IPS-NIHi11 (cell line): Measurements from ENCODE around the gene TMEM201.

Source experiments
- DNase-seq: peaks from one replicate; pipeline ENCODE4 v3.0.0; 2012; ENCODE audit warnings: mixed read lengths, low spot score

Gene TMEM201

GRCh38 chr1:9577423-9577822, 11.3 kb upstream of the TMEM201 start:
- DNase-seq = no peak

DNA sequence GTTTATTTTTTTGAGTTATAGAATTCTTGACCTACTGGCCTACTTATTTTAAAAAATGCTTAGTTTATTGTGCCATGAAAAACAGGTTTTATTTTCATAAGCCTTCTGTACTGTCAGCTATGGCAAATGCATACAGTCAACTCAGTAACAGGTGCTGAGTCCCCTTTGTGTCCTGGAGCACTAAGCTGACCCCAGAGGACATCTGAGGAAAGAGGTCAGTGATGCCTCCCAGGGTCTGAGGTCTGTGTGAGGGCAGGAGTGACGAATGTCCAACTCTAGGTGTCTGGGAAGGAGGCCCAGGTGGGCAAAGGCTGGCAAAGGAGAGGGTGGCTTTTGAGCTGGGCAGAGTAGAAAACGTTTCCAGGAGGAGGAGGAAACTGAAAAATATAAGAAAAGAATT, 7.8 kb upstream of the TMEM201 start:
- DNase-seq = no peak

GRCh38 chr1:9586147-9586766, 2.5 kb upstream of the TMEM201 start:
- no peak for DNase-seq

DNA sequence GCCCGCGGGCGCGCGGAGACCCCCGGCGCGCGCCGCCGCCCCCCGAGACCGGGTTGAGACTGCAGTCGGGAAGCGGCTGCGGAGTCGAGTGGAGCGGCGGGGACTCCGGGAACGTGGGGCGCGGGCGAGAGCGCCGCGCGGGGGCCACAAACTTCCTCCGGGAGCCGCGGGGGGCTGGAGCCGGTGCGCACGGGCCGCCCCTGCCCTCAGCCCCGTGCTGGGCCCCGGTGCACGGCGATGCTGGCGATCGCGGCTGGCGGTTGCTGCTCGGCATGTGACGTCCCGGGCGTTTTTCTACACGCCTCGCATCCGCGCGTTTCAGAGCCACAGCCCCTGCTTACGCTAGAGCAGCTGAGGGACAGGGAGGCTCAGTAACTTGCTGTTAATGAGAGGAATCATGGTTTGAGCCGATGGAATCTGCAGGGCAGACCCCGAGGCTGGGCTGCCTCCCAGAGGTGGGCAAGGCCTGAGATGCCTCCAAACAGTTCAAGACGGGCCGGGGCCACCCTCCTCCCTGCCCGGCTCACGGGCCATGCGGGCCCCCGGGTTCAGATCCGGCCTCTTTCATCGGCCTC, 520 bp downstream of the TMEM201 start:
- DNase-seq = peak; percentile 47

DNA sequence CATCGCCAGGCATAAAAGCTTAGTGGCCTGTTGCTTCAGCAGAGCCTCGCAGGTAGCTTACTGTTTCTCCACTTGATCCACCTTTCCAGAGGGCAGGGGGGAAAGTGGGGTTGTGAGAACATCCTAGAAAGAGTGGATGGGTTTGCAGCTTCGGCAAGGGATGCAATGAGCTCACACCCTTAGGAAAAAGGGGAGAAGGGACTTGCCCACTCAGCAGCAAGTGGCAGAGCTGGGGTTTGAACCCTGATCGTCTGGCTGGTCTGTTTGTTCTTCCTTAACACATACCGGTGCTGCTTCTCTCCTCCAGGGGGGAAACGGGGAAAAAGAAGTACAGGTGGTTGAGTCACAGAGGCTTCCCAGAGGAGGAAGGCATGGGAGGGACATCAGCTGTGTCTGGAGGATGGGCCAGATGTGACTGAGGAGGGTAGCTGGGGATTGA, 1.0 kb downstream of the TMEM201 start:
- no peak for DNase-seq

DNA sequence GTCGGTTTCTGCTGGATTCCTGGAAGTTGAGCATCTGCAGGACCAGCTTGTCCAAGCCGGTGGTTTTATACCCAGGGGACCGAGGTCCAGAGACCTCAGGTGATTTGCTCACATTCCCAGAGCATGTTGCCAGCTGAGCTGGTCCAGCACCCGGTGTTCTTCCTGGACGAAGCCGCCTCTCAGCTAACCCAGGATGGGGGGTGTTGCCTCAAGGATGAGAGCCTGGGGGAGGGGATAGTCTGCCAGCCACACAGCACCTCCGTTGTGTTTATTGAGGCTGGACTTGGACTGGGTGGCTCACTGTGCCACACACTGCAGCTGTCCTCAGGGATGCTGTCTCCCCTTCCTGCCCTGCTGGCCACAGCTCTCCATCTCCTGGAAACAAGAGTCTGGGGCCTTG, 1.5 kb downstream of the TMEM201 start:
- no peak for DNase-seq

- DNase-seq = no peak
Measured at GRCh38 chr1:9590945-9591668, 2.4 kb downstream of the TMEM201 start.

DNA sequence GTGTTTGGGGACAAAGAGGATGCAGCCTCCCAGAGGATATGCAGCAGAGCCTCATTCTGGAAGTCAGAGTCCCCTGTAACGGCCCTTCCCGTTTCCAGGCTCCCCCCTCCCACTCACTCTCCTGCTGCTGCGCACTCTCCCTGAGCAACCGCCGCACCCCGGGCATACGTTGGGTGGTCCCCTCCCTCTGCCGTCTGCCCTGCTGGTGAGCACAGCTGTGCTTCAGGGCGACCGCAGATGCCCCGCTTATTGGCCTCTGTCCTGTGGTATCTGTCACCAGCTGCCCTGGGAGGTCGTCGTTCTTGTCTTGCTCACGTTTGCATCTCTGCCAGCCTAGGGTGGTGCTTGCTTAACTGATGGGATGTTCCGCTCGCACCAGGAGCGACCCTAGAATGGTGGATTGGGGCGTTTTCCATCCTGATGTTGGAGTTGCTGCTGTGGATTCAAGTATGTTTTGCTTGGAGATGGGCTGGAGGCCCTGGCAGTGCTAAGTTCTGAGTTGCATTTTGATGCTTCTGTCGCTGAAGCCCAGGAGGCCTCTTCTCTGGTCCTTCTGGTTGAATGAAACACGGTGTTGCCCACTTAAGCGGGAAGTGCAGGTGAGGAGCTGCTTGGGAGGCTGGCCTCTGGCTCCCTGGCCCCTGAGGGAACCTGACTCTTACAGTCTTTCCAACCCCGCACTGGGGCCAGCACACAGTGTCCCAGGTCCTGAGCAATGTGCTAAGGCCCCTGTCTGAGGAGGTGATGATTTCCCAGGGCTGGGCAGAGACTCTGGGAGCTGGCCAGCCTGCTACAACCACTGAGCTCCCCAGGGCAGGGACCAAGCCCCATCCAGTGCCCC, 3.2 kb downstream of the TMEM201 start:
- no peak for DNase-seq

DNA sequence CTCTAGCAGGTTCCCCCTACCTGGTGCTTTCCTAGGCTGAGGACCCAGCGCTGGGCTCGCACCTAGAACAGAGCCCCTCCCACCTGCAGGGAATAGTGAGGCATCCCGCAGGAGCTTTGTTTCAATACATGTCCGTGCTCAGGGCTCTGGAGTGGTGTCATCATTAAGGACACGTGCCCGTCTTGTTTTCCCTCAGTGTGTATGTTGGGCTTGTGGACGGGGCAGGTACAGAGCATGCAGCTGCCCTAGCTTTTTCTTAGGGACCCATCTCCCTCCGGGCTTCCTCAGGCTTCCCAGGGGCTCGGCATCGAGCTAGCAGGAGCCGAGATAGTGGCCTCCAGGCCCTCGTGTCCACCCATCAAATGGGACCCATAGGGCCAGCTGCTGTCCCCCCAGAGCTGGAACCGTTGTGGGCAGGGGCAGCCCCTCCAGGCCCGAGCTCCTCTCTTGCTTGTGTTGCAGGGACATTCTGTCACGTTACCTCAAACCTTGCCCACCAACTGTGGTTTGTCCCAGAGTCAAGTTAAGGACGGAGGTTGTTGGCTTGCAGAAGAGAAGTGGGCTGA, 3.9 kb downstream of the TMEM201 start:
- peak; percentile 3 for DNase-seq

DNA sequence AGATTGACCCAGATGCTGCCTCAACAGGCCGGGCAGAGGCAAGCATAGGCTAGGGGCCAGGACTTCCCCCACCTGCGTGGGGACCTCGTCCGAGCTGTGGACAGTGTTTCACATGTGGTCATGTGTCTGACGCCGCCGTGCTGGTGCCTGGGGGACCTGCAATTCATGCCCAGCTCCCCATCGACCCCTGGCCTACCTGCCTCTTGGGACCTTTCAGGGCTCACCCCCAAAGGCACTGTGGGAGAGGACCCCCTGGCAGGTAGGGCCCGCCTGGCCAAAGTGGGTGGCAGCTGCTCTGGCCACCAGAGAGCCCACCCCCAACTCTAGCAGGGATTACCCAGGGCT, 4.4 kb downstream of the TMEM201 start:
- DNase-seq = no peak

DNA sequence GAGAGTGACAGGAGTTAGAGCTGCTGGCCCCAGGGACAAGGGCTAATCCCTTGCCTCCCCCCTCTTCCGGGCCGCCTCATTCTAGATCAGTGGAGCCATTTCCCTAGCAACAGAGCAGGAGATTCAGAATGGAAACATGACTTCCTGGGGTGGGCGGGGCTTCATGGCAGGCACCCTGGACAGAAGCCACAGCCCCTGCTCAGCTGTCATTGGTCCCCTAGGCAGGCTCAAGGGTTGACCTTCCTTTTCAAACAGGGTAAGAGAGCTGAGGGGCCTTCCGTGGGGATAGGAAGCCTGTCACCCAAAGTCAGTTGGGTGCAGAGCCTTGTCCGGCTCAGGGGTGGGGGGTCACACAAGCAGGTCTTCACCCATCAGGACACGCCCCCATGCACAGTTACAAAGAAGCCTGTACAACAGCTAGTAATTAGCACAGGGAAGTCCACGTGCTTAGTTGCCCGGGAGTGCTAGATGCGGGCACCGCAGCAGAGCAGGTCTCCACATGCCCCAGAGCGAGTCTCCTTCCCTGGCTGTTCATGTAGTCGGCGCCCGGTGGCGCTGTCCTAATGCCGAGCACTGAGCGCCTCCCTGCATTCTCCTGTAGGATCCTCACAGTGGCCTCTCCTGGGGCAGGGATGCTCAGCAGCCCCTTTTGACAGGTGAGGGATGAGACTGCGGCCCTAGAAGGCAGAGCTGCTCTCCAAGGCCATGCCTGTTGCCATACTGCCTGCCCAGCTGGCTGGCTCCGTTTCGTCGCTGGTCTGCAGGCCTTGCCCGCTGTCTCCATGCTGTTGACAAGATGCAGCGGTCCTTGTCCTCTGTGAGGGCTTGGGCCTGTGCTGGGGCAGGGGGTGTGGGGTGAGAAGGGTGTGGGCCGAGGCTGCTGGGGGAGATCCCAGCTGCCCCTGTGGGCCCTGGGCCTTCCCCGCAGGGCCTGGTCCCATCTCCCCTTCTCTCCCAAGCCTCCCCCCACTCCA, 5.1 kb downstream of the TMEM201 start:
- DNase-seq = peak; percentile 91

DNA sequence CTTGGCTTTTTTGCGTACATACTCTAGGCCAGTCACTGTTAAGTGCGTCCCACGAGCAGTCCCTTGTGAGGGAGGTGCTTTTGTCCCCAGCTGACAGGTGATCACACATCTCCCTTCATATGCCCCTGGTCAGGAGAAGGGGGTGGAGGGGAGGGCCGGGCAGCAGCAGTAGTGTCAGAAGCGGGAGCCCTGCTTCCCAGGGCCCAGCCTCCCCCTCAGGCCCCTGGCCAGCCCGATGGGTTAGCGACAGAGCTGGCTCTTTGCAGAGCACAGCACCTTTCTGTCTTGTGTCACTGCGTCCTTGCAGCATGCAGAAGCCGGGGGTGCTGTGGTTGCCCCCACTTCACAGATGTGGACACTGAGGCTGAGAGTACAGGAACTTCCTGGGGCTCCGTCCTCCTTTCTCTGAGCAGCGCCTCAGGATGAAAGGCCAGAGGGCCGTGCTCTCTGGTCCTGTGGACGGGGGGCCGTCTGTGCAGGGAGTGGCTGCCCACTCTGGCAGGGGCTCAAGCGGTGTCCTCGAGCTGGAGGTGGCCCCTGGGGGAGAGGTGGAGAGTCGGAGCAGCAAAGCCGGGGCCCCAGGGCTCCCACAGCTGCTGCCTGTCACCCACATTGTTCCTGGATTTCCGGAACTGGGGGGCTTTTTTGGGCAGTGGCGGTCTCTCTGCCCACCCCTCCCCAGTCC, 5.9 kb downstream of the TMEM201 start:
- peak; percentile 4 for DNase-seq

DNA sequence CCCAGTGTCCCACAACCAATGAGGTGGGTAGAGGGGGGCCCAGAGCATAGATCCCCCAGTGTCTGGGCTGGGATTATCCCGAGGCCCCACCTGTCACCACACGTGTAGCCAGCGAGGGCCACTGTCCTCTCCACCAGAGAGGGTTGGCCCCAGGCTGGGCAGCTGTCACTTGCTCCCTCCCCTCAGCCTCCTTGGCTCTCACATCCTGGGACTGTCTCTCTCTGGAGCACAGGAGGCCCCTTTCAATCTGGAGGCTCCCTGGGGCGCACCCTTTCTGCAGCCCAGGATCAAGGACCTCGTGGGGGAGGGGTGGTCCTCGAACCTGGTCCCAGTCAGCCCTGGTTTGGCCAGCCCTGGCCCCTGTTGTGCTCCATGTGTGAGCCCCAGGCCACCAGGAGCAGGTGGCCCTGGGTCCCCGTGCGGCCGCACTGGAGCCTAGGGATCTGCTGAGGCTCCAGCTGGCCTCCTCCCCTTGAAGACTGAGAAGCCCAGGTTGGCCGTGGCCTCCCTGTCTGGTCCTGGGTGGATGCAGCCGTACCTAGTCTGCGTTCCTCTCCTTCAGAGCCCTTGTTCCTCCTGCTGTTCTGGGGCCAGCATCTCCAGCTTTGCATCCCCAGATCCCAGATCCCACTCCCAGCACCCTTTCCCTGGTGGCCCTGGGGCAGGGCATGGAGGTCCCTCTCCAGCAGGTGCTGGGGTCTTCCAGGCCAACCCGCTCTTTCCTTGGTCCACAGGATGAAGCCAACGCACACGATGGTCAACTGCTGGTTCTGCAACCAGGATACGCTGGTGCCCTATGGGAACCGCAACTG, 6.7 kb downstream of the TMEM201 start:
- DNase-seq = no peak

GRCh38 chr1:9595968-9596340, 7.2 kb downstream of the TMEM201 start:
- DNase-seq = no peak

DNA sequence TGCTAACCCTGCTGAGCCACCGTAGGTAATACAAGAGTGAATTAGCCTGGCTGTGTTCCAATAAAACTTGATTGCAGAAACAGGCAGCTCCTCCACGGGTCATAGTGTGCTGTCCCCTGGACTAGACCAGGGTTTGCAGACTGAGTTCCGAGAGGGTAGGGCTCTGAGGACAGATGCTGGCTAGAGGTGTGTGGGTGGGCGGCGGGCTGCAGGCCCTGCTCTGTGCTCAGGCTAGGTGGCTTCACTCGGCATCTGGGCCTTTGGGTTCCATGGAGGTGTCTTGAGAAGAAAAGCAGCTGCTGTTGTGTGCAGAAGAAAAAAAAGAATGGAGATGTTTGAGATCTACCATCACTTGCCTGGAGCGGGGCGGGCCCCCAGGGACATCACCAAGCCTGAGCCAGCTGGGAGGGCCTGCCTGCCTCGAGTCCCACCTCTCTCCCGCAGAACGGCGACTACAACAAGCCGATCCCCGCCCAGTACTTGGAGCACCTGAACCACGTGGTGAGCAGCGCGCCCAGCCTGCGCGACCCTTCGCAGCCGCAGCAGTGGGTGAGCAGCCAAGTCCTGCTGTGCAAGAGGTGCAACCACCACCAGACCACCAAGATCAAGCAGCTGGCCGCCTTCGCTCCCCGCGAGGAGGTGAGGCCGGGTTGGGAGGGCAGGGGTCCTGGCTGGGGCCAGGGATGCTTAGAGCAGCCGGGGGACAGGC, 7.9 kb downstream of the TMEM201 start:
- DNase-seq = no peak

GRCh38 chr1:9597361-9598315, 8.9 kb downstream of the TMEM201 start:
- no peak for DNase-seq

- DNase-seq = no peak
Measured at GRCh38 chr1:9598316-9598700, 9.6 kb downstream of the TMEM201 start.

GRCh38 chr1:9599741-9600140, 11.0 kb downstream of the TMEM201 start:
- no peak for DNase-seq
